GM12874 (cell line): Measurements from ENCODE around the gene CLNS1A.

Experiments
- CTCF ChIP-seq: IDR thresholded peaks from 2 replicates; pipeline ENCODE4 v1.5.1; 2011; ENCODE audit warnings: low read depth, mild to moderate bottlenecking, control low read depth, low read length, moderate library complexity; ENCODE audit not compliant: insufficient read depth

Gene CLNS1A

GRCh38 chr11:77590194-77590782 is 47.3 kb downstream of the CLNS1A start:
- no peak for TF ChIP-seq CTCF

GRCh38 chr11:77589521-77590193 is 47.9 kb downstream of the CLNS1A start, which contains the start of gene AQP11:
AQP11 (plus strand) TSS chr11:77589953; CDS start chr11:77589993, 40 bp downstream.
- TF ChIP-seq CTCF: no peak

GRCh38 chr11:77589181-77589520 is 48.4 kb downstream of the CLNS1A start:
- no peak for TF ChIP-seq CTCF

GRCh38 chr11:77580712-77581337 is 56.8 kb downstream of the CLNS1A start:
- no peak for TF ChIP-seq CTCF

- TF ChIP-seq CTCF: no peak
Measured at GRCh38 chr11:77569676-77570070, 67.9 kb downstream of the CLNS1A start.

- TF ChIP-seq CTCF: no peak
Measured at GRCh38 chr11:77568916-77569675, 68.5 kb downstream of the CLNS1A start.

GRCh38 chr11:77568306-77568705 is 69.3 kb downstream of the CLNS1A start:
- TF ChIP-seq CTCF: no peak
